Fibroblast of skin of left biceps (primary cell): ENCODE data around the gene CHN1.
A peak's percentile ranks its signal among the peaks of the same experiment; 100 is the strongest.

Experiments
- DNase-seq, 2 experiments: peaks; one replicate each; pipeline ENCODE4 v3.0.0-alpha.2; 2013; ENCODE audit warnings: low read depth in 2 of 2

Gene CHN1

DNA sequence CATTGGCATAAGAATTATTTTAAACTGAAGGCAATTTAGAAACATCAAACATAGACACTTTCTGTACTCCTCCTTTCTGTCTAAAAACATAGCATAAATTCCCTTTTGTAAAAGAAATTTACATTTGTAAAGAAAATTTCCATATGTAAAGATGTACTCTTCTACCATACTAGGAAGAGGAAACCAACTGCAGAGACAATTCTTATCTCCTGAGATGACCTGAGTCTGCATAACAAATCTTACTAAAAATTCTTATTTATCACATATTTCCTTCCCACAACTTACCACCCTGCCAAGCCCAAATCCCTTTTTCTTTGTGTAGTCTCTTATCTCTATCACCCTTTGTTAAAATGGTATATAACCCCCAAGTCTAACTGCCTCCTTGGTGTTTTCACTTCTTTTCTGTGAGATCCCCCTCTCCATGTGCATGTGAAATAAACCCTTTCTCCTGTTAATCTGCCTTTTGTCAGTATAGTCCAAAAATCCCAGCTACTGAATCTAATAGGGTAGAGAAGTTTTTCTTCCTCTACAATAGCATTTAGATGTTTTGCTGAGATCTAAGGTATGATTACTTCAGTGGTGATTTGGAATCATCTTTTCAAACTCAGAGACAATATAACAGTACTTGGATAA is 81.0 kb downstream of the CHN1 start:
- DNase-seq = no peak

DNA sequence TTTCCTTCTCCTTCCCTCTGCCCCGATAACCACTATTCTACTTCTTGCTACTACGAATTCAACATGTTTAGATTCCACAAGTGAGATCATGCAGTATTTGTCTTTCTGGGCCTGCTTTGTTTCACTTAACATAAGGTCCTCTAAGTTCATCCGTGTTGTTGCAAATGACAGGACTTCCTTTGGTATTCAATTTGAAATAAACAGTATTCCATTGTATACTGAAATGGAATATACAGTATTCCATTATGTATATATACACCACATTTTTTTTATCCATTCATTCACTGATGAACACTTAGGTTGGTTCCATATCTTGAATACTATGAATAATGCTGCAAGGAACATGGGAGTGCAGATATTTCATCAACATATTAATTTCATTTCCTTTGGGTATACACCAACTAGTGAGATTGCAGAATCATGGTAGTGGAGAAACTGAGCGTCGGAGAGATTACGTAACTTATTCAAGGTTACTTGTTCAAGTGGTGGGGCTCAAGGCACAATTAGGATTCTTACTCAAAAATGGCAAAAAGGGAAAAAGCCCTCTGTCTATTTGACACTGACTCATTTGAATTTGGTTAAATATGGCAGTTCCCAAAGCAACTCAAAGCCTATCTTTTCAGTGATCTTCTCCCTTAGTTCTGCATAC is 85.1 kb downstream of the CHN1 start:
- DNase-seq = no peak

DNA sequence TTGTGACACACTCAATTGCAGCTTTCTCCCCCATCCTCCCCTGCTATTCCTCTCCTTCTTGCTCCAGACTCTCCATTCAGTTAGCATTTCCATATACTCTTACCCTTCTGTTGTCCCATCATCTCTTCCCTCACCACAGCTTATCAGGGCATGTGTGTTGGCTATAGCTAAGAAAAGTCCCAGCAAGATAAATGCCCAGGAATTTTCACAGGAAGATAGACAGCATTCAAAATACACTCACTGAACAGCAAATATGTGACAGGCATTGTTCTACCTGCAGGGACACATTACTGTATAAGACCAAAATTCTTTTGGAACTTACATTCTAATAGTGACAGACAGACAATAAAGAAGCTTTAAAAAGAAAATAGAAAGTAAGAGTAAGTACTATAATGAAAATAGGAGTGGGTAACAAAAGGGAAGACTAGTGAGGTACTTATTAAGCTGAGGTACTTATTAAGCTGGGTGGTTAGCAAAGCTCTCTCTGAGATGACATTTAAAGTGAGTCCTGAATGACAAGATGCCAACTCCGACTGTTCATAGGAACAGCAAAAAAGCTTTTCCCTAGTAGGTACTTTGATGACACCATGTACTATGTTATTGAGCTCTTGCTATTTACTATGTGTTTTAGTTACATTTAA is 86.2 kb downstream of the CHN1 start:
- no peak for DNase-seq

DNA sequence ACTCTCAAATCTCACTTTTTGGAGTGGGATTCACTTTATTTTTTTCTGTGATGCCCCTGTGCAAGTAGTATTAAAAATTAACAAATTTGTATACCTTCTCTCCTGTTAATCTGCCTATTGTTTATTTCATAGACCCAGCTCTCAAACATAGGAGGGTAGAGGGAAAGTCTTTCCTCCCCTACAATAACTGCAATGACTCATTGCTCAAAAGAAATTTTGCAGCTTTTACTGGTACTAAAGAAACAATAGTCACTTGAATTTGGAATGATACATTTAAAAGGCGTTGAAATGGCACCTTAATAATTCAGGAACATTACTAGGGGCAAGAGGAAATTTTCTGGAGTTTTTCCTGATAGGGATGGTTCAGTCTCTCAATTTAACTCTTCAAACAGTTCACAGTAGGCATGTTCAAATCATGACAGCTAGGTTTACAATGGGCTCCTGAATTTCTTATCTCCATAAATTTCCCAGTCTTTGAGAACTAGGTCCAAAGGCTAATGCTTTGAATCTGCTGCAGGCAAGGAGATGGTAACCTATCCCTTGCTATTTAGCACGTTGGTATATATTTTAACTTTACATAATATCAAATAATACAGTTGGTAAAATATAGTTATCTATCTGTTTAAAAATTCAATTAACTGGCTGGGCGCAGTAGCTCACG is 88.8 kb downstream of the CHN1 start:
- no peak for DNase-seq

DNA sequence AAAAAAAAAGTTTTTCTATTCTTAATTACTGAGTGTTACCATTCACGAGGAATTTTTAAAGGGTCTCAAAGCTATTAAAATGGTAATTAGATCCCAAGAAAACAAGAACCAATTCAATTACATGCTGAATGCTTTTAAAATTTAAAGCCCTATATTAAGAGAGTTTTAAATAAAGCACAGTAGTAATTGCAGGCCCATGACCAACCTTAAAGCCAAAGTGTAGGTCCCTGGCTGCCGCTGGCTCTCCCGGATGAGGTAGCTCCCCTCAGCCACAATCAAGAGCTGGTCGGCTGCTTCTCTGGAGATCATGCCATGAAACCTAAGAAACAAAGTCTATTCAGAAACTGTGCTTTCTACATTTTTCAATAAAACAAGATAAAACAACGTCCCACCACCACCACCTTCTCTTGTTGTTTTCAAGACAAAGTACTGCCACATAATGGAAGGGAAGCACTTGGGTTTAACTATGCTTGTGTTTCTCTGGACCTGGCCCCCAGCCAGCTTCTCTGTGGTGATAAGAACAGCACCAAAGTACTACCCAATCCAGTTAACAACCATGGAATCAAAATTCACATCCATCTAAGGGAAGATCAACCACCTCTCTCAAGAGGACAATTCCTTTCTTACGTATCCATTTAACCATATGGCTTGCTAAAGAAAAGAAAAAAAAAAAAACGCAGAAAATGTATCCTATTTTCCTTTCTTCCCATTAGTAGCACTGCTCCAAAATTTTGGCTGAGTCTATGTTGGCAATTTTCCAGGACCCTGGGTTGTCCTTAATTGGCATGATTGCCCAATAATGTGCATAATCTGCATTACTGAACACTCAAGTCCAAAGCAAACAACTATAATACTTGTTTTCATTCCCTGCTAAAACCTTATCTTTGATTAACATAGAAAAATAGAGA is 90.1 kb downstream of the CHN1 start:
- DNase-seq = no peak

DNA sequence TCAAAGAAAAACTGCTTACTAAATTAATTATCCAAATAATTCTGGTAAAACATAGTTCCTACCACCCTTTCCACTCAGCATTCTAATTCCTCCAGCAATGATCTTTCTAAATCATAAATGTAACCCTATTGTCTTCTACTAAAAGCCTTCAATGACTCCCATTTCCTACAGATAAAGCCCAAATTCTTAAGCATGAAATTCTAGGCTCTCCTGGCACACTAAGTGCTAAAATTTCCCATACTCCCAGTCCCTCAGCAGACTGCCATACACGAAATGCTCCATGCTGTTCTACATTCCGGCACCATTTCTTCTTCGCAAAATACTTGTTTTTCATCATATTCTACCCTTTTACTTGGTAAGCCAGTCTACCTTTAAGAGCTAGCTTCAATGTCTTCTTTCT is 96.9 kb downstream of the CHN1 start:
- no peak for DNase-seq

DNA sequence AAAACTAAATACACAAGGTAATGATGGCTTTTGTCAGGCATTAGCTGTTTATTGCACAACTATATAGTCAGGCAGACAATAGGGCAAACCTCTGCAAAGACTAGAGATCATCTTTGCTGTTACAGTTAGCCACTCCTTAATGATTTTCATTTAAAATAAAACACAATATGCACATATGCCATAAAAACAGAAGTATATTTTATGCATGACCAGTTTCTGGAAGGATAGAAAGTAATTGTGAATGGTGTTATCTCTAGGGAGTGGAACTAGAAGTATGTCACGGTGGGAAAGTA is 102.0 kb downstream of the CHN1 start:
- DNase-seq = no peak

DNA sequence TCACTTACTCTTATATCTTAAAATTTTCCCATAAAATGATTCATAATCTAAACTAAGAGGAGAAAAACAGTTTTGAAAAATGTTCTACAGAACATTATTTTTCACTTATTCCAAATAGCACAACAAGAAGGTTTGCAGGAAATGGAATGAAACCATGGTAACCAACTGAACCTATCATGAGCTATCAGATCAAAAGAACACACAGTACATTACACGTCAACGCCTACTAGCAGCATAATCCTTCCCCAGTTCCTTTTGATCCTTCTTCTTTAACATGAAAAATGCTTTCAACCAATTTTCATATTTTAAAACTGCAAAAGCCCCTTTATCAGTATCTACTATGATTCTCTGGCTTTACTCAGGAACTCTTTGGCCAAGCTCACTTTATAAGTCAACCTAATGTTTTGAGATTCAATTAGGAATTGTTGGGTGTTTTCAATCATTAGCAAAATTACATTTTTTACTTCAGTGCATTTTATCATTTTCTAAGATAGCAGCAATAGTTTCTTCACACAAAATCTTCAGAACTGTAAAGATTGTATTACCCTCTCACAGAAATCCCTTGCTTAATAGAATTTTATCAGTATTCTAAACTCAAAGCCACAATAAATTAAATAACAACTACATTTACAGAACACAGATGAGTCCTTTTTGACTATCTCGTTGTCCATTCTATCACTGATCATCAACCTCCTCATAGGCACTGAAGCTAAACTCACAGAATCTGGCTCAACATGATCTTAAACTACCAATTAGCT is 102.5 kb downstream of the CHN1 start:
- no peak for DNase-seq

DNA sequence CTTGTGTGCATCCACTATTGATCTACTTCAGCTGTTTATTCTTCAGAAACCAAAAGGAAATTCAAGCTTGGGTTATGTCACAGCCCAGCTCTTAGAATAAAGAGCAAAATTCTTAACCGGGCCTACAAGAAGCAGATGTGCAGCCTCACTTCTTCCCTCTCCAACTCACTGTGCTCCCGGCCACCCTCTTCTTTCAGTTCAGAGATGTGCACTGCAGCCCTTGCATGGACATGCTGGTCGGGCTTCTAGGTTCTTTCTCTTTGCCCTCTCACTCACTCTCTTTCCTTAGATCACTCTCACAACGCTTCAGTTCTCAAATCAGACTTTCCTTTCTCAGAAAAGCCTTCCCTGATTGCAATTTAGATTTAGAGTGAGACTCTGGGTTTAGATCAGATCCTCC is 104.1 kb downstream of the CHN1 start:
- DNase-seq = no peak

DNA sequence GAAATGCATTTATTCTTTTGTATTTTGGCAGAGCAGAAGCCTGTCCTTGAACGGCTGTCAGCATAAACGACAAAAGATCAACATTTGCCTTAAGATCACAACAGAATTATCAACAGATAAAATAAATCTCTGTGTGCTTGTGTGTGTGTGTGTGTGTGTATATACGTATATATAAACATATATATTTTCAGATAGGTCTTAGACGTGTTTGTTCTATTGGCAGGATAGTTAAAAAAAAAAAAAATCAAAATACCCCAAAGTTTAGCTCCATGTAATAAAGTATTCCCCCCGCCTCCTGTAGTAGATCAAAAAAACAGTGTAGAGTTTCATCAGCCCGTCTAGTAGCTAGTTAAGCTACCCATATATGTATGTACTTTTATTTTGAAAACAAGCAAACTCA is 107.9 kb downstream of the CHN1 start:
- DNase-seq = no peak

DNA sequence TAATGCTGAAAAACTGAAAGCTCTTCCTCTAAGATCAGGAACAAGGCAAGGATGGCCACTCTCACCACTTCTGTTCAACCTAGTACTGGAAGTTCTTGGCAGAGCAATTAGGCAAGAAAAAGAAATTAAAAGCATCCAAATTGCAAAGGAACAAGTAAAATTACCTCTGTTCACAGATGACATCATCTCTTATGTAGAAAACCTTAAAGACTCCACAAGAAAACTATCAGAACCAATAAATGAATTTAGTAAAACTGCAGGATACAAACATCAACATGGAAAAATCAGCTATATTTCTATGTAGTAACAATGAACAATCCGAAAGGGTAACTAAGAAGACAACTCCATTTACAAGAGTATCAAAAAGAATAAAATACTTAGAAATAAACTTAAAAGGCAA is 112.2 kb downstream of the CHN1 start:
- no peak for DNase-seq

DNA sequence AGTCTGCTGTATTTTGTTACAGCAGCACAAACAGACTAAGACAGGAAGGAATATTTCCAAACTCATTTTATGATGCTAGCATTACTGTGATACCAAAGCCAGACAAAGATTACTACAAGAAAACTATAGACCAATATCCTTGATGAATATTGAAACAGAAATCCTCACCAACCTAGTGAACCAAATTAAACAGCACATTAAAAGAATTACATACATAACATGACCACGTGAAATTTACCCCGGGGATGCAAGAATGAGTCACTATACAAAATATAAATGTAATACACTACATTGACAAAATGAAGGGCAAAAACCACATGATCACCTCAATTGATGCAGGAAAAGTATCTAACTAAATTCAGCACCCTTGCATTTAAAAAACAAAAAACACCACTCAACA is 112.6 kb downstream of the CHN1 start:
- no peak for DNase-seq

DNA sequence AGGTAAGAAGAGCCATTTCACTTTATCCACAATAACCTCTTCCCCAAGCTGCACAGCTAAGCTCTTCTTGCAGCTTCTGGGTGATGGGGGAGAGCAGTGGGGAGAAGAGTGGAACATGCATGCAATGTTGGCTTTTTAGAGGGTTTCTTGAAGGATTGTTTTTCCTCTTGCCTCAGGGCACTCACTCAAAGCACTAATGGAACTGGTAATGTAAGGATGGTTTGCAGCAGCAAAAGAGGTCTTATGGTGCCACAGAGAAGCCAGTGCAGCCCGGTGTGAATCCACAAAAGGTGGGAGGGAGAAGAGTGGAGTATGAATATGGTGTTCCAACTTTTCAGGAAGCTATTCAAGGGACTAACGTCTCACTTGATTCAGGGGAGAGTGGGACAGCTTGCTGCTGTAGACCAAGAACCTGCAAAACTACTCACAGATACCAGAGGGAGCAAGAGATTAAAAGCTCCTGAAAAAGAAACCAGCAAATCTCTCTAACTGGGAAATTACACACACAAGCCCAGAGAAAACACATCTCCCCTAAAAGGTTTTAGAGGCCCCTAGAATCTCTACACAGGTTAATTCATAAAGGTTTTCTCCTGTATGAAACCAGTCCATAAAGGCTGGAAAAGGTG is 116.4 kb downstream of the CHN1 start:
- no peak for DNase-seq

DNA sequence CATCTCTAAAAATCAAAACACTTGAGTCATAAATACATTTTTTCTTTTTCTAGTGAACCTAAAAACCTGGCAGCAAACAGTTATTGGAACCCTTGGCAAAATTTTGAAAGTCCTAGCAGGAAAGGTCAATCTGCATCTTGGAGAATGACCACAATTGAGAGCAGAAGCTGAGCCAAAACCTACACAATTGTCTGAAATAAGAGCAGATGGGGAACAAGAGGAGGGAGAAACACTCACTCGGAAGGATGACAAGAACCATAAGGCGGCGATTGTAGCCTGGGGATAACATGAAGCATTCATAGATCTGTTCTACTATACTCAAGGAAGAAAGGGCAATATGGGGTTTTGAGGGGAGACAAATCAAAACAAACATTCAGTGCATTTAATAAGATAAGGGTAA is 117.0 kb downstream of the CHN1 start:
- no peak for DNase-seq

DNA sequence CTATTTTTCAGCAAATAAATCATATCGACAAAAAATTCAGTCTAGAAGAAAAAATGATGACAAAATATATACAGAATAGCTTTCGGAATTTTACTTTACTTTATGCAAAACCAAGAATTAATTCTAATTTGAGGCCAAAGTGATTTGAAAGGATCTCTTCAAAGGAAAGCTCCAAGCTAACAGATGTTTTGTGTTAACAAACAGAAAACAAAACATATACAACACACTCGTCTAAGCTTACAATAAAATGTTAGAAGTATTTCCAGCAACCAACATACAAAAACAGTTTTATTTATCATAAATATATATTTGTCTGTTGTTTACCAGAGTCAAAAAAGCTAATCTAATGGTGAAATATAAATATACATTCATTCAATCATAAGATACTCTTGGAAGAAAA is 122.8 kb downstream of the CHN1 start:
- DNase-seq = no peak

DNA sequence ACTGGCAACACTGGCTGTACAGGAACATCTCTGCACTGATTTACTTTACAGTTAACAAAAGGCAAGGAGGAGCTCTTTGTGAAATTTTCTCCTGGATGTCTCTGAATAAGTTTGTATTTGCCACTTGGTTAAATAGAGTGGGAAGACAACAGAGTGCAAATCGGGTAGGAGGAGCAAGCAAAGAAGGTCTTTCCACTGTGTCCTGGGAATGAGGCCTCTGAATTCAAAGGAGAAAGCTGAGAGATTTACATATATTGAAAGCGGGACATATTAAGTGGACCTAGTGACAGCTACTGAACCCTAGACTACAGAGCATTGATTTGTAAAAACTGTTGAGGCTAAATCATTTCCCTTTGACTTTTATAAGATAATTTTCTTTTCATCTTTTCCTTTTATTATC is 123.5 kb downstream of the CHN1 start:
- no peak for DNase-seq

DNA sequence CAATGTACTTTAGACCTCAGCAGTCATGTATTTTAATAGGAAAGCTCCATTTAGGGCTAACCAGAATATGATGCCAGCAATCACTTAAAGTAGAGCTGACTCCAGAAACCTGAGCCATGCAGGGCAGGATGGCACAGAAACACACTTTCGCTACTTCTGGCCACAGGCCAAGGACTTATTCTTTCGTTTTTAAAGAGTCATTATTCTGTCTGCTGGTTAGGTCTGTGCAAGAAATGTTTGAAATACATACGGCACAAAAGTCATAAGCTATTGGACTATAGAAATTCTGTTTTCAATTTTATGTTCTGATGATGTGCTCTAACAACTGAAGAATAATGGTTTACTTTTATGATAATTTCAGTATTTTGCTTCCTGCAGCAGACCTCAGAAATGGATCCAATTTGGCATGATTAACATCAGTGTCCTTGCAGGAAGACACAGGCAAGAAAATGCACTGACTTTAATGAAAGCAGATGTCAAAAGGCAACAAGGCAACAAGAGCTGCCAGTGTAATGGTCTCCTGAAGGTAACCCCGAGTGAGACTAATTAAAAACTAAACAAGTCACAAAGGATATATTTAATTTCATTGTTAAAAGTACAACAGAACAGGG is 126.5 kb downstream of the CHN1 start:
- DNase-seq = no peak

DNA sequence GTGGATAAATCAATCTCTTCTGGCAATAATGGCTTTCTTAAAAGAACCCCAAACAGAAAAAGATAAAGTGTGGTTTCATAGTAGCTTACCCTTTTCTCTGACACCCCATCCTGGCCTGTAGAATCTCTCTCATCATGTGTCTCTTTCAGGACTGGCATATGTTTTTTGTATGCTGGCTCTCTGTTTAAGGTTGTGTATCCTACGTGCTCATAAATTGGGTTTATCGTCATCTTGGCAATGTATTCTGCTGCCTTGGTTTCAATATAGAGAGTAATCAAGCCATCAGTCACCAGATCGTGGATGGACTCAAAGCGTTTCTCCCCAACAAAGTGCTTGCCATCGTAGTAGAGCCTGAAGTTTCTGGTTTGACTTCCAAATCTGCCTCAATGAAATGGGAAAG is 127.4 kb downstream of the CHN1 start:
- DNase-seq = no peak

DNA sequence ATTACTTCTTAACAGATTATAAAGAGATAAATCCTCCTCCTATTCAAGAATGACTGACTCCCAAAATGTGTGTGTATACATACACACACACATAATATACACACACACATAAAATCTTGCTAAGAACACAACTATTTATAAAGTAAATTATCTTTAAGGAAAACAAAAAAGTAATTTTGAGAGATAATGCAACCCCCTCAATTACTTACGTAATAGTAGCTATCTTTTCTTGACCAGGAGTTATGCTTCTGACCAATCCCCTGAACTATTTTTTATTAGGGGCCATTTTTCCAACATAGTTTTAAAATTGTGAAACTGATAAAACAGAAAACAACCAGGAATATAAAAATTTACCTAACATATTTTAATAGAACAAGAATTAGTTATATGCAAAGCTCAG is 127.9 kb downstream of the CHN1 start:
- no peak for DNase-seq

DNA sequence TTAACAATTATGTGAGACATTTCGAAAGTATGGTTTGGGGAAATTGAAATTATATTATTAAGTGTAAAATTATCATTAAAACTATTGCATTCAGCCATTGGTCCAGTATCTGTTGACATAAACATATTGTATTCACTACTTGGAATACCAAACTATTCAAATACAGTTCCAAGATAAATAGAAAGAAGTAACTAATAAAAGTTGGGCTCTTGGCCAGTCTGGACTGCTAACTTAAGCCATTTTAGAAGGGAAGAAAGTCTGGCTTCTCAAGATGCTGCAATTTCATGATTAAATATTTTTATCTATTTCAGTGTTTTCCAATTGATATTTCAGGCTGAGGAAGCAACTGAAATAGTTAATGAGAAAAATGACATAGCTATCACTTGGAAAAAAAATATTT is 131.1 kb downstream of the CHN1 start:
- no peak for DNase-seq

DNA sequence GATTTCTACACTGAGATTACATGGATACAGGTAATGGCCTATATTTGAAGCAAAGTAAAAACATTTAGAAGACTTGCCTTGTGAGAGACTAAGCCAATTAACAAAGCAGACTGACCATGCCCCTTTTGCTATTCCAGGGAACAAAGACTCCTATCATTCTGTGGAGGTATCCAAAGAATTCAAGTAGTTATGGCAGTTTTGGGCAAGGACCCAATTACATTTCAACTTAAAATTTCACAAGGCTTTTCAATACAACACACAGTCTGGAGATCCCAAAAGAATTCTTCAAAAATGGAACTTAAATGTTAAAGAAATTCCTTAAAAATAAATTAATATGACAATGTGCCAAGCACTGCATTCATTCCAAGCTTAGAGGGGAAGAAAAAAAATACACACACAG is 131.7 kb downstream of the CHN1 start:
- DNase-seq = peak; percentile 48 to 53
